Parathyroid adenoma (tissue), 2 donors: ENCODE results near the gene PKLR.
"Not testable (repeated sequence)": the region's sequence is repeated elsewhere in the genome, so short reads cannot be mapped to it uniquely, and the experiment has no call there.

ENCODE experiments used
- H2AFZ ChIP-seq: fragments of 300-600 bp; sonication (generic); one replicate; pipeline ENCODE4 v1.7.0; 2017; ENCODE audit warnings: antibody characterized with exemption, mild to moderate bottlenecking
- H3K27ac ChIP-seq: fragments of 300-600 bp; sonication (generic); one replicate; pipeline ENCODE4 v1.7.0; 2017
- H3K27me3 ChIP-seq: fragments of 300-600 bp; sonication (generic); one replicate; pipeline ENCODE4 v1.7.0; 2017; ENCODE audit warnings: low read length; ENCODE audit not compliant: control insufficient read depth, insufficient read depth
- H3K36me3 ChIP-seq: fragments of 300-600 bp; sonication (generic); one replicate; pipeline ENCODE4 v1.7.0; 2017; ENCODE audit warnings: low read length; ENCODE audit not compliant: control insufficient read depth, insufficient read depth
- H3K4me1 ChIP-seq: fragments of 300-600 bp; sonication (generic); one replicate; pipeline ENCODE4 v1.7.0; 2017; ENCODE audit warnings: control low read depth
- H3K4me2 ChIP-seq: fragments of 300-600 bp; sonication (generic); one replicate; pipeline ENCODE4 v1.7.0; 2017; ENCODE audit warnings: low read length
- H3K4me3 ChIP-seq: fragments of 300-600 bp; sonication (generic); one replicate; pipeline ENCODE4 v1.7.0; 2017; ENCODE audit warnings: low read depth, low read length
- H3K79me2 ChIP-seq: fragments of 300-600 bp; sonication (generic); one replicate; pipeline ENCODE4 v1.7.0; 2017; ENCODE audit warnings: control low read depth
- H3K9ac ChIP-seq: fragments of 300-600 bp; sonication (generic); one replicate; pipeline ENCODE4 v1.7.0; 2017; ENCODE audit warnings: mild to moderate bottlenecking
- H3K9me3 ChIP-seq: fragments of 300-600 bp; sonication (generic); one replicate; pipeline ENCODE4 v1.7.0; 2017; ENCODE audit warnings: low read length; ENCODE audit not compliant: control insufficient read depth
- TF ChIP-seq, protein P1 (sequence below): fragments of 300-600 bp; sonication (generic); IDR thresholded peaks from one replicate; pipeline ENCODE4 v1.7.0; 2017; ENCODE audit warnings: antibody characterized with exemption, mild to moderate bottlenecking
- donor health status: primary hyperparathyroidism.

Gene PKLR

DNA sequence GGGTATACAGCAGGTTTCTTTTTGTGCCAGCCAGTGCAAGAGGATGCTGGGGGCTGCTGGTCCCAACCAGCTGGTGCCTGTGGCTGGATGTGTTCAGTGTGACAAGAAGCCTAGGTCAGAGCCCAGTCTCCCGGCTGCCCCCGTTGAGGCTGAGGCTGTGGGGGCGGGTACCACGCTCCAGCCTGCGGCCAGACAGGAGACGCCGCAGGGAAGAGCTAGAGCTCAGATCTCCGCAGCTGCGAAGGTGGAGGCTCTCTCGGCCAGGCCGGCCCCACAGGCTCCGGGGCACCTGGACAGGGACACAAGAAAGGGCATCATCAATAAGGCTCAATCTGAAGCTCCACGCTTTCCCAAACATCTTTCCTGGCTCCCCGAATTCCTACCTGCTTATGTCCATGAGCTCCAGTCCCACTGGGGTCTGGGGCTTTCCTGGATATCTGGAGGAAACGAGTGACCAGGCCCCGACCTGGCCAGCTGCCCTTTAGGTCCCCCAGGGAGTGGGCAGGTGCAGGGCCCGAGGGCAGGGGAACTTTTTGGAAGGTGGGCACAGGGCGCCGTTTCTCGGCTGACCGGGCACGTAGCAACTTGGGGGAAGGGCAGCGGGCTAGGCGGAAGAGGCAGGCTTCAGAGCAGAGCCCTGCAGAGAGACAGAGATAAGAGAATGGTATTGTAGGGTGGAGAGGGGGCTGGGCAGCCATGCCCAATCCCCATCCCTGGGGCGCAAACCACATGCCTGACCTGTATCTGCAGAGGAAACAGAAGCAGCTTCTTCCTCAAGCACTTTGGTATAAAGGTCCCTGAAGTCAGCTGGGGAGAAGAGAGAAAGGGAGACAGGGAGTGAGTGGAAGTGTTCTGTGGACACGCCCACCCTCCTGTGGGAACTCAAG, 53.3 kb downstream of the PKLR start:
- Histone ChIP-seq H3K9me3 (no peaks in the 10 kb centered on the region), H3K9ac (no peak overlapping the region), H3K4me3 (no peak overlapping the region), H3K27me3 (no peaks in the 10 kb centered on the region), H3K36me3 (no peaks in the 10 kb centered on the region), H3K27ac (no peak overlapping the region), H3K4me2 (no peak overlapping the region), H3K4me1 (no peaks in the 10 kb centered on the region), H3K79me2 (no peaks in the 10 kb centered on the region), H2AFZ (no peak overlapping the region)
- TF ChIP-seq, protein P1, sequence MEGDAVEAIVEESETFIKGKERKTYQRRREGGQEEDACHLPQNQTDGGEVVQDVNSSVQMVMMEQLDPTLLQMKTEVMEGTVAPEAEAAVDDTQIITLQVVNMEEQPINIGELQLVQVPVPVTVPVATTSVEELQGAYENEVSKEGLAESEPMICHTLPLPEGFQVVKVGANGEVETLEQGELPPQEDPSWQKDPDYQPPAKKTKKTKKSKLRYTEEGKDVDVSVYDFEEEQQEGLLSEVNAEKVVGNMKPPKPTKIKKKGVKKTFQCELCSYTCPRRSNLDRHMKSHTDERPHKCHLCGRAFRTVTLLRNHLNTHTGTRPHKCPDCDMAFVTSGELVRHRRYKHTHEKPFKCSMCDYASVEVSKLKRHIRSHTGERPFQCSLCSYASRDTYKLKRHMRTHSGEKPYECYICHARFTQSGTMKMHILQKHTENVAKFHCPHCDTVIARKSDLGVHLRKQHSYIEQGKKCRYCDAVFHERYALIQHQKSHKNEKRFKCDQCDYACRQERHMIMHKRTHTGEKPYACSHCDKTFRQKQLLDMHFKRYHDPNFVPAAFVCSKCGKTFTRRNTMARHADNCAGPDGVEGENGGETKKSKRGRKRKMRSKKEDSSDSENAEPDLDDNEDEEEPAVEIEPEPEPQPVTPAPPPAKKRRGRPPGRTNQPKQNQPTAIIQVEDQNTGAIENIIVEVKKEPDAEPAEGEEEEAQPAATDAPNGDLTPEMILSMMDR, result no peak

DNA sequence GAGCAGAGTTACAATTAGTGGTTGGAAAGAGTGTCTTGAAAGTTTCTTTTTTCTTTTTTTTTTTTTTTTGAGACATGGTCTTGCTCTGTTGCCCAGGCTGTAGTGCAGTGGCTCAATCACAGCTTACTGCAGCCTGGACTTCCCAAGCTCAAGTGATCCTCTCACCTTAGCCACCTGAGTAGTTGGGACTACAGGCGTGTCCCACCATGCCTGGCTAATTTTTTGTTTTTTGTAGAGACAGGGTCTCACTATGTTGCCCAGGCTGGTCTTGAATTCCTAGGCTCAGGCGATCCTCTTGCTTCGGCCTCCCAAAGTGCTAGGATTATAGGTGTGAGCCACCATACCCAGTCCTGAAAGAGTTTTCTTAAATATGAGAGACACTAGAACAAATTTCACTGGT, 54.4 kb downstream of the PKLR start:
- H3K36me3 ChIP-seq, H3K79me2 ChIP-seq, H2AFZ ChIP-seq, H3K27me3 ChIP-seq, H3K27ac ChIP-seq, H3K9ac ChIP-seq, H3K9me3 ChIP-seq, H3K4me1 ChIP-seq, H3K4me2 ChIP-seq, H3K4me3 ChIP-seq: not testable (repeated sequence)

DNA sequence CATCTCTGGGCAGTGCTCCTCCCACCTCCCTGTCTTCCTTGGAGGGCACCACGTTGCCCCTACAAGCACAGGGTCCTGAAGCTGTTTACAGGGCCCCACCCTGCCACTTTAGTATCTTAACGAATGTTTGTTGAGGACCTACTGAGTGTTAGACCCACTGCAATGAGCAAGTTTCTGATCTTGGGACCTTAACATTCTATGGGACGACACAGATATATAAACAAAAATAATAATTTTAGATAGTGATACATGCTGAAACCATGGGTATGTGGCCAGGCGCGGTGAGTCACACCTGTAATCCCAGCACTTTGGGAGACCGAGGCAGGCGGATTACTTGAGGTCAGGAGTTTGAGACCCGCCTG, 56.1 kb downstream of the PKLR start:
- peaks cover 4% of the 10 kb centered on the region for H3K79me2 ChIP-seq
- H2AFZ ChIP-seq, result peak overlapping the region; percentile 78
- no peaks in the 10 kb centered on the region for H3K36me3 ChIP-seq
- no peaks in the 10 kb centered on the region for H3K27me3 ChIP-seq
- peak overlapping the region; percentile 61 for H3K4me3 ChIP-seq
- peak overlapping the region; percentile 80 for H3K4me2 ChIP-seq
- no peaks in the 10 kb centered on the region for H3K9me3 ChIP-seq
- H3K9ac ChIP-seq, result no peak overlapping the region
- TF ChIP-seq, protein P1, result no peak
- H3K27ac ChIP-seq, result peak overlapping the region; percentile 91
- no peaks in the 10 kb centered on the region for H3K4me1 ChIP-seq

DNA sequence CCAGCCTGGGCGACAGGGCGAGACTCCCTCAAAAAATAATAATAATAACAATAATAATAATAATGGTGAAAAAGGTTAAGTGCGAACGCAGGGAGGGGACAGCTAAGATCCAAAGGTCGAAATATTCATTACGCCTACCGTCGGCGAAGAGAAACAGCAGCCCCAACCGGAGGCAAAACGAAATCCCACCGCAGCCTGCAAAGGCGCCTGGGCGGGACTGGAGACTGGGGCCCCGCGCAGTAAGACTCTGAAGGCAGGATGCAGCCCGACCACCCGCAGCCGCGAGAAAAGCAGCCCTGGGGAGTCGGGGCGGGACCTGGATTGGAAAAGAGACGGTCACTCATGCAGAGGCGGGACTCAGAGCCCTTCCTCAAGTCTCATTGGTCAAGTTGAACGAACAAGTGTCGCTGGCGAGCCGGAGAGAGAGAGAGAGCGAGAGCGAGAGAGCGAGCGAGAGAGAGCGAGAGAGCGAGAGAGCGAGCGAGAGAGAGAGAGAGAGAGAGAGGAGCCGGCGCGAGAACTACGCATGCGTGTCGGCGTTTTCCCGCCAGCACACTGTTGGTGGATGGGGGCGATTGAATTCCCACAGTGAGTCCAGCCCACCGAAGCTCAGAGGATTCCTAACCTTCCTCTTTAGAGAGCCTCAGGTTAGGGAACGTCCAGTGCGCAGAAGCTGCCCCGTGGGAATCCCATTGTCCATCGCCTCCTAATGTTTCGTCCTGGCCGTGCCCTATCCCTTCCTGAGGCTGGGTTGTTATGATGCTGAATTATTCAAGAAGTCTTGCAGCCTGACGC, 56.7 kb downstream of the PKLR start:
- H3K27ac ChIP-seq, result peak overlapping the region; percentile 91
- H3K79me2 ChIP-seq, result peaks cover 4% of the 10 kb centered on the region
- H3K9me3 ChIP-seq, result no peaks in the 10 kb centered on the region
- TF ChIP-seq, protein P1, result peak; percentile 64
- peak overlapping the region; percentile 61 for H3K4me3 ChIP-seq
- no peaks in the 10 kb centered on the region for H3K27me3 ChIP-seq
- peak overlapping the region; percentile 78 for H2AFZ ChIP-seq
- no peaks in the 10 kb centered on the region for H3K36me3 ChIP-seq
- H3K4me1 ChIP-seq, result no peaks in the 10 kb centered on the region
- H3K4me2 ChIP-seq, result peak overlapping the region; percentile 80
- H3K9ac ChIP-seq, result no peak overlapping the region

DNA sequence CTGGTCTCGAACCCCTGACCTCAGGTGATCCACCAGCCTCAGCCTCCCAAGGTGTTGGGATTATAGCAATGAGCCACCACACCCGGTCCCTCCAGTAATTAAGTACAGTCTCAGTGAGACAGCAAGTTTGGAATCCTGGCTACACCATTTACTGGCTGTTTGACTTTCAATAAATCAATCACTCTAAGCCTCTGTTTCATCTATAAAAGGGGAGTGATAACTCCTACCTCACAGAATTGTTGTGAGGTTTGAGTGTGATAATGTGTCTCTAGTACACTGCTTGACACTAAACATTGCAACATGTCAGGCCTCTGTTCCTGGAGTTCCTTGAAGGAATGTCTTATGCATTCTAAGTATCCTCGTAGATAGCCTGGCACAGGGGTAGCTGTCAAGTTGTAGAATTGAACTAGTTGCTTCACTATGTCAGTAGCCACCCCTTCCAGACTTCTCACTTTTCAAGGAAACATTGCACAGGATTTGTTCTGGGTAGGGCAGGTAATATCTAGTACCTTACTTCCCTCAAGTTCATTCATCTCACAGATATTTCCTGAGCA, 58.4 kb downstream of the PKLR start:
- H3K9ac ChIP-seq, result no peak overlapping the region
- TF ChIP-seq, protein P1, result no peak
- no peaks in the 10 kb centered on the region for H3K36me3 ChIP-seq
- peak overlapping the region; percentile 91 for H3K27ac ChIP-seq
- no peaks in the 10 kb centered on the region for H3K4me1 ChIP-seq
- H2AFZ ChIP-seq, result no peak overlapping the region
- peaks cover 4% of the 10 kb centered on the region for H3K79me2 ChIP-seq
- H3K9me3 ChIP-seq, result no peaks in the 10 kb centered on the region
- peak overlapping the region; percentile 80 for H3K4me2 ChIP-seq
- H3K27me3 ChIP-seq, result no peaks in the 10 kb centered on the region
- peak overlapping the region; percentile 61 for H3K4me3 ChIP-seq
